Heart left ventricle (tissue), 13 donors: Measurements from ENCODE around the gene TECPR1.

ENCODE experiments used
- POLR2A ChIP-seq, 2 donors: fragments of 450-650 bp; IDR thresholded peaks; one replicate each; pipeline ENCODE4 v1.6.1; 2017; ENCODE audit warnings: antibody characterized with exemption in 2 of 2, mild to moderate bottlenecking in 2 of 2, moderate library complexity in 2 of 2
- TF ChIP-seq, protein P1 (sequence below), 12 donors: fragments of 200-600 bp; sonication (generic) in 4 of 12; IDR thresholded peaks; one replicate each; pipeline versions ENCODE4 v1.5.0 to v1.8.0; 2018 to 2022; ENCODE audit warnings: antibody characterized with exemption in 12 of 12, mild to moderate bottlenecking in 5 of 12
- donor health status: ischemic (EF 13 %, LVEDD 7.1; RV severe dilation, severe dysfunction).
- donor health status: DM: no; HTN: yes; CAD: no.
- donor health status: DM: no; HTN: no; CAD: no.
- donor health status: ischemic (EF 25% LVEDD 6.9; RV normal size, moderate dysfunction).
- donor health status: ischemic (EF 25% LVEDD 5.7; RV mildly dilated, moderate dysfunction).
- donor health status: ischemic (EF 35%, LVEDD 5.7; RV mildly dilated, moderate dysfunction).
- donor health status: nonischemic (EF 11% LVEDD 7.7; RV severe dilation, severe dysfunction).
- donor health status: DM: yes; HTN: yes; CAD: no.
- donor health status: PGD.
- donor health status: ischemic (EF 29% LVEDD 5.4; RV normal size, mild dysfunction).
- donor health status: nonischemic (EF 23%, LVEDD 6.1; RV moderate dilation, normal function).

DNA sequence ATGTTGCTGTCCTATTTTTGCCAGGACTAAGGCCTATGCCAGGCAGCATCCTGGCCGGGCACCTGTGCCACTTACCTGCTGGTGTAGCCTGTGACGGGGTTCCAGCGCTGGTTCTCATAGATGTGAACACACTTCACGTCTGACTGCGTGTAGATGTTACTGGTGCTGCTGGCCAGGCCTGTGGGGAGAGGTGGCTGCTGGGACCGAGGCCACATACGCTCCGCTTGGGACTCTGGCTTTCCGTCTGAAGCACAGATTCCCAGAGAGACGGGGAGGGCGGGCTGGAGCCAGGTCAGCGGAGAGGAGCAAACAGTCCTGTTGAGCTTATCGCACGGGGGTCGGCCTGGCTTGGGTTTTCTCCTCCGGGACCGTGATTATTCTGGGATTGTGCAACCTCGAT is 24.1 kb downstream of the TECPR1 start:
- TF ChIP-seq, protein P1, sequence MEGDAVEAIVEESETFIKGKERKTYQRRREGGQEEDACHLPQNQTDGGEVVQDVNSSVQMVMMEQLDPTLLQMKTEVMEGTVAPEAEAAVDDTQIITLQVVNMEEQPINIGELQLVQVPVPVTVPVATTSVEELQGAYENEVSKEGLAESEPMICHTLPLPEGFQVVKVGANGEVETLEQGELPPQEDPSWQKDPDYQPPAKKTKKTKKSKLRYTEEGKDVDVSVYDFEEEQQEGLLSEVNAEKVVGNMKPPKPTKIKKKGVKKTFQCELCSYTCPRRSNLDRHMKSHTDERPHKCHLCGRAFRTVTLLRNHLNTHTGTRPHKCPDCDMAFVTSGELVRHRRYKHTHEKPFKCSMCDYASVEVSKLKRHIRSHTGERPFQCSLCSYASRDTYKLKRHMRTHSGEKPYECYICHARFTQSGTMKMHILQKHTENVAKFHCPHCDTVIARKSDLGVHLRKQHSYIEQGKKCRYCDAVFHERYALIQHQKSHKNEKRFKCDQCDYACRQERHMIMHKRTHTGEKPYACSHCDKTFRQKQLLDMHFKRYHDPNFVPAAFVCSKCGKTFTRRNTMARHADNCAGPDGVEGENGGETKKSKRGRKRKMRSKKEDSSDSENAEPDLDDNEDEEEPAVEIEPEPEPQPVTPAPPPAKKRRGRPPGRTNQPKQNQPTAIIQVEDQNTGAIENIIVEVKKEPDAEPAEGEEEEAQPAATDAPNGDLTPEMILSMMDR (IDR thresholded peaks at IDR 0.05) = no peak
- TF ChIP-seq POLR2A (IDR thresholded peaks at IDR 0.05) = no peak
